WERI-Rb-1 (cell line): ENCODE data around the gene RXFP1.

ENCODE experiments used
- DNase-seq: peaks from one replicate; pipeline ENCODE4 v3.0.0-alpha.2; 2020
- H3K27ac ChIP-seq: fragments of 250-450 bp; sonication (Bioruptor Pico); 2 replicates; pipeline ENCODE4 v1.5.1; 2020; ENCODE audit warnings: mild to moderate bottlenecking, moderate library complexity
- H3K27me3 ChIP-seq: fragments of 250-450 bp; sonication (Bioruptor Pico); 2 replicates; pipeline ENCODE4 v1.5.1; 2021; ENCODE audit warnings: mild to moderate bottlenecking, low read depth, moderate library complexity; ENCODE audit not compliant: insufficient read depth, severe bottlenecking
- H3K36me3 ChIP-seq: fragments of 250-450 bp; sonication (Bioruptor Pico); 2 replicates; pipeline ENCODE4 v1.5.1; 2020; ENCODE audit warnings: mild to moderate bottlenecking, moderate library complexity
- H3K4me3 ChIP-seq: 2 replicates; pipeline ENCODE4 v1.5.1; 2011; ENCODE audit warnings: low read depth, mild to moderate bottlenecking, control low read depth, low read length
- H3K9me3 ChIP-seq: fragments of 250-450 bp; sonication (Bioruptor Pico); 2 replicates; pipeline ENCODE4 v1.5.1; 2021; ENCODE audit warnings: mild to moderate bottlenecking, moderate library complexity; ENCODE audit not compliant: severe bottlenecking
- TF ChIP-seq, protein P1 (sequence below): IDR thresholded peaks from 2 replicates; pipeline ENCODE4 v1.5.1; 2011; ENCODE audit warnings: low read depth, mild to moderate bottlenecking, control low read depth, inconsistent platforms, low read length

RXFP1 gene

DNA sequence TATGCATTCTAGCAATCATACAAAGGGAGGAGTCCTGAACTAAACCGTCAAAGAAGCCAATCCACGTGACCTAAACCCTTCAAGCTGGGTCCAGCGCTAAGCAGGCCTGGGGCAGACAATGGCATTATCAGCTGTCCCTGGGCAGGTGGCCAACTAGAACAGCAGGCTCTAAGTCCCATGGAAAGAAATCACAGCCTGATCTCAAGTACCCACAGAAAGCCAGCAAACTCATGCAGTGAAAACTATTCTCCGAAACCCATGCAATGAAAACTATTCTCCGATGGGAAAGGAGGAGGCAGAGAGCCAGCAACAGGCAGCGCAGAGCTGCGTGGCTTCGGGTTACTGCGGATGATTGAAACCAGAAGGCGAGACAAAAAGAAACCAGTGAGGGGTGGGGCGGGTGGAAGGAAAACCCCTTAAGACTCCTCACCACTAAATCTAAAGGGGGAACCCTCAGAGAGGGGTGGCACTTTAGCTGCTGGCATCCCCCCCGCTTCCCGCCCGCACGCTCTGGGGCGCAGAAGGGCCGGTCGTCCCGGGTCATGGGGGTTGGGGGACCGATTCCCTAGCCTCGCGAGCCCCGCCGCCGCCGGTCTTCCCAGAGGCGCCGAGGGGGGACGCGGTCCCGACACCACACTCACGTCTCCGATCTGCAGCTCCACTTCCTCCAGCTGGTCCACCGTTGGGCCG, 149.4 kb downstream of the RXFP1 start:
- peaks cover 37% of the 10 kb centered on the region for H3K36me3 ChIP-seq
- H3K4me3 ChIP-seq: peak overlapping the region; percentile 77
- H3K9me3 ChIP-seq: no peaks in the 10 kb centered on the region
- no peaks in the 10 kb centered on the region for H3K27me3 ChIP-seq
- H3K27ac ChIP-seq: peak overlapping the region; percentile 95
- peak; percentile 91 for DNase-seq
- TF ChIP-seq, protein P1, sequence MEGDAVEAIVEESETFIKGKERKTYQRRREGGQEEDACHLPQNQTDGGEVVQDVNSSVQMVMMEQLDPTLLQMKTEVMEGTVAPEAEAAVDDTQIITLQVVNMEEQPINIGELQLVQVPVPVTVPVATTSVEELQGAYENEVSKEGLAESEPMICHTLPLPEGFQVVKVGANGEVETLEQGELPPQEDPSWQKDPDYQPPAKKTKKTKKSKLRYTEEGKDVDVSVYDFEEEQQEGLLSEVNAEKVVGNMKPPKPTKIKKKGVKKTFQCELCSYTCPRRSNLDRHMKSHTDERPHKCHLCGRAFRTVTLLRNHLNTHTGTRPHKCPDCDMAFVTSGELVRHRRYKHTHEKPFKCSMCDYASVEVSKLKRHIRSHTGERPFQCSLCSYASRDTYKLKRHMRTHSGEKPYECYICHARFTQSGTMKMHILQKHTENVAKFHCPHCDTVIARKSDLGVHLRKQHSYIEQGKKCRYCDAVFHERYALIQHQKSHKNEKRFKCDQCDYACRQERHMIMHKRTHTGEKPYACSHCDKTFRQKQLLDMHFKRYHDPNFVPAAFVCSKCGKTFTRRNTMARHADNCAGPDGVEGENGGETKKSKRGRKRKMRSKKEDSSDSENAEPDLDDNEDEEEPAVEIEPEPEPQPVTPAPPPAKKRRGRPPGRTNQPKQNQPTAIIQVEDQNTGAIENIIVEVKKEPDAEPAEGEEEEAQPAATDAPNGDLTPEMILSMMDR: no peak

DNA sequence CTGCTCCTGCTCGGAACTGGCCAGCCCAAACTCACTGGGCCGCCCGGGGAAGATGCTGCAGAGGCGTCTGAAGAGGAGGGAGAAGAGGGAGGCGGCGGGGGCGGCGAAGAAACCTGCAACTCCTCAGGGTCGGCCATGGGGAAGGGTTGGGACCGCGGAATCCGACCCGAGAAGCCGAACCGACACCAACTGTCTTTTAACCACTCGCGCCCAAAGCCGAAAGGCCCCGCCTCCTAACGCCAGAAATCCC, 149.9 kb downstream of the RXFP1 start, which contains the start of gene C4orf46:
TSS of gene C4orf46 (minus strand) at position 223 of the 250 bp plus-strand sequence. CDS start at position 137, 86 bp downstream.
- H3K9me3 ChIP-seq: no peaks in the 10 kb centered on the region
- no peak for DNase-seq
- H3K27me3 ChIP-seq: no peaks in the 10 kb centered on the region
- TF ChIP-seq, protein P1: no peak
- H3K4me3 ChIP-seq: peak within 1 kb of the TSS; percentile 77
- H3K27ac ChIP-seq: peak within 1 kb of the TSS; percentile 95
- H3K36me3 ChIP-seq: peaks cover 33% of the 10 kb centered on the region

DNA sequence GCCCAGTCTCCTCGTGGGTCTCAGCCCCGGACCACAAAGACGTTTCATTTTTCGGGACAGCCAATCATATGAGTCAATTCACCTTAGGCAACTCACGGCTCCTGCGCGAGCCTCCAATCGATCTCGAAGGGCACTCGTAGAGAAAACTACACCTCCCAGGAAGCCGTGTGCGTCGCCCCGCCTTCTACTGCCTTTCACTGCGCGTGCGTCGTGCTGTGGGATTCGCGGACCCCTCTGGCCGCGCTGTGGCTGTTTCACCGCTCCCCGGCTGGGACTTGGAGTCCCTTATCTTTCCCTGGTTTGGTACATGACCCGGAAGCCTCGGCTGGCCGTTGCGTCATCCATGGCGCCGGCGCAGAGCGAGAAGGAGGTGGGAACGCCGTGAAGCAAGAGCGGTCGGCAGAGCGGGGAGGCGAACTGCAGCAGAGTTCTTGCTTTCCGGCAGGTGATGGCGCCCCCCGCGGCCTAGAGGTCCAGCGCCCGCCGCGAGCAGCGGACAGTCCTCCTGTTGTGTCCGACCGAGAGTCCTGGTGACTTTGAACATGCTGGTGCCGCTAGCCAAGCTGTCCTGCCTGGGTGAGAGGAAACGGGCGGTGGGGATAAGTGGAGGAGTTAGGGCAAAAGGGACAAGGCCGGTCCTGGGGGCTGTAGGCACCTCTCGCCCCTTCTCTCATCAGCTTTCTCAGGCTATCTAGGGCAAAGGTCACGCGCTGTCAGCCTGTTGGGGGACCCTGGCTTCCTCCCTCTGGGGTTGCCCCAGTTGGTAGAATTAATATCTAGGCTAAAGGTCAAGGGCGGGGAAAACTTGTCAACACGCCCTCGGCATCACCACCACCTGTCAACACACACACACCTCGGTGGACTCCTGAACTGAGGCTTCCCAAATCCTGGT, 150.5 kb downstream of the RXFP1 start, which contains the start of gene ETFDH:
TSS of gene ETFDH (plus strand) at position 382 of the 892 bp plus-strand sequence. CDS start at position 543, 161 bp downstream.
- Histone ChIP-seq H3K9me3 (no peaks in the 10 kb centered on the region), H3K27me3 (no peaks in the 10 kb centered on the region), H3K4me3 (peak within 1 kb of the TSS; percentile 77), H3K36me3 (peaks cover 27% of the 10 kb centered on the region), H3K27ac (peak within 1 kb of the TSS; percentile 95)
- peak; percentile 100 for DNase-seq
- TF ChIP-seq, protein P1: peak; percentile 90

DNA sequence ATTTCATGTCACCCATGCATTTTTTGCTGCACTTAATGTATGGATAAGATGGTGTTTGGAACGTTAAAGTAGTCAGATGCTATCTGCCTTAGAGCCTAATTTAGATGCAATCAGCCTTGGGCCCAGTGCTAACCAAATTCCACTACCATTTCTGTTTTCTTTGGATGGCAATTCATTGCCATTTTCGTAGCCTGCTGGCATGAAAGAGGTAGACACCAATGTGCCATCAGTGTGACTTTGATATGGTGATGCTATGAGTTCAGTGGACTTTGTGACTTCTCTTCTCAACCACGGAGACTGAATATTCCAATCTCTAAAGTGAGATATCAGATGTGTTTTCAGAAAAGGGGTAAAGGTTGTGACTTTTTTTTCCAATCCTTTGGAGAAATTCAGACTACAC, 152.0 kb downstream of the RXFP1 start:
- Histone ChIP-seq H3K4me3 (no peak overlapping the region), H3K27ac (no peak overlapping the region), H3K9me3 (no peaks in the 10 kb centered on the region), H3K36me3 (peaks cover 15% of the 10 kb centered on the region), H3K27me3 (no peaks in the 10 kb centered on the region)
- DNase-seq: no peak
- TF ChIP-seq, protein P1: no peak

DNA sequence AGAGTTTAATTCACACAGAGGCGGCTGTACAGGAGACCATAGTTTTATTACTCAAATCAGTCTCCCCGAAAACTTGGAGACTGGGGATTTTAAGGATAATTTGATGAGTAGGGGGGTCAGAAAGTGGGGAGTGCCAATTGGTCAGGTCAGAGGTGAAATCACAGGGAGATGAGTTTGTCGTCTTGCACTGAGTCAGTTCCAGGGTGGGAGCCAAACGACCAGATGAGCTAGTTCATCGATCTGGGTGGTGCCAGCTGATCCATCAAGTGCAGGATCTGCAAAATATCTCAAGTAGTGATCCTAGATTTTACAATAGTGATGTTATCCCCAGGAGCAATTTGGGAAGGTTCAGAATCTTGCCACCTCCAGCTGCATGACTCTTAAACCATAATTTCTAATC, 154.4 kb downstream of the RXFP1 start:
- TF ChIP-seq, protein P1: no peak
- DNase-seq: no peak
- Histone ChIP-seq H3K27ac (no peak overlapping the region), H3K4me3 (no peak overlapping the region), H3K9me3 (no peaks in the 10 kb centered on the region), H3K36me3 (peaks cover 6% of the 10 kb centered on the region), H3K27me3 (no peaks in the 10 kb centered on the region)
